NB4 (cell line): ENCODE results near the gene KIF12.

Experiments
- POLR2A ChIP-seq: IDR thresholded peaks from 2 replicates; pipeline ENCODE4 v1.6.1; 2011; ENCODE audit warnings: mild to moderate bottlenecking; ENCODE audit not compliant: insufficient read length; ENCODE audit errors: extremely low read depth
- TF ChIP-seq, protein P1 (sequence below): IDR thresholded peaks from one replicate; pipeline ENCODE4 v1.5.1; 2012; ENCODE audit warnings: low read depth, low read length
- TF ChIP-seq, protein P2 (sequence below): IDR thresholded peaks from 2 replicates; pipeline ENCODE4 v1.6.1; 2011; ENCODE audit warnings: low read depth, low read length

DNA sequence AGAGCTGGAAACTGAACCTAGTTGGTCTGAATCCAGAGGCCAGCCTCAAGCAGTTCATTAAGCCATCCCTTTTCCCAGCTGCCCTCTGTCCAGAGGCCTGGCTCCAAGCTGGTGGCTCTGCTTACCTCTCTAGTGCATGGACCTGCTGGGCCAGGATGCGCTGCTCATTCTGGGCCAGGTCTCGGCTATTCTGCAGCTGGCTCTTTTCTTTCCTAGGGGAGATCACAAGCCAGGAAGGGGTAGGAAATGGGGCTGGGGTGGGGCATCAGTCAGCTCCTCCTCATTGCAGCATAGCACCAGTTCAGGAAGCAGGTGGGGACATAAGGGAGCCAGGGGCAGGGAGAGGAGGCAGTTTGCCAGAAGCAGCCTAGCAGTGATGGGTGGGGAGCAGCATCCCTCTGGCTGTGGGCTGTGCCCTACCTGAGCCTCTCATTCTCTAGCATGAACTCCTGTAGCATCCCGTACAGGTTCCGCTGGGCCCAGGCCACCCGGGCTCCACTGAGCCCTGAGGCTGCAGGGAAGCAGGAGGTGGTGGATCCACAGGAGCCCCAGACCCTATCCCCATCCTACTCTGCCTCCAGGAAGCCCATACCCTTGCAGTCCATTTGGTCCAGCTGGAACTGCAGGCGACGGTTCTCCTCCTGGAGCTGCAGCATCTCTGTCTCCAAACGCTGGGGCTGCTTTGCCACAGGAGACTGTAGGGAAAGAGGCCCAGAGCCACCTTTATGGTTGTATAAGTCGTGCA lies 5.2 kb downstream of the KIF12 start:
- no peak for TF ChIP-seq POLR2A
- TF ChIP-seq, protein P1, sequence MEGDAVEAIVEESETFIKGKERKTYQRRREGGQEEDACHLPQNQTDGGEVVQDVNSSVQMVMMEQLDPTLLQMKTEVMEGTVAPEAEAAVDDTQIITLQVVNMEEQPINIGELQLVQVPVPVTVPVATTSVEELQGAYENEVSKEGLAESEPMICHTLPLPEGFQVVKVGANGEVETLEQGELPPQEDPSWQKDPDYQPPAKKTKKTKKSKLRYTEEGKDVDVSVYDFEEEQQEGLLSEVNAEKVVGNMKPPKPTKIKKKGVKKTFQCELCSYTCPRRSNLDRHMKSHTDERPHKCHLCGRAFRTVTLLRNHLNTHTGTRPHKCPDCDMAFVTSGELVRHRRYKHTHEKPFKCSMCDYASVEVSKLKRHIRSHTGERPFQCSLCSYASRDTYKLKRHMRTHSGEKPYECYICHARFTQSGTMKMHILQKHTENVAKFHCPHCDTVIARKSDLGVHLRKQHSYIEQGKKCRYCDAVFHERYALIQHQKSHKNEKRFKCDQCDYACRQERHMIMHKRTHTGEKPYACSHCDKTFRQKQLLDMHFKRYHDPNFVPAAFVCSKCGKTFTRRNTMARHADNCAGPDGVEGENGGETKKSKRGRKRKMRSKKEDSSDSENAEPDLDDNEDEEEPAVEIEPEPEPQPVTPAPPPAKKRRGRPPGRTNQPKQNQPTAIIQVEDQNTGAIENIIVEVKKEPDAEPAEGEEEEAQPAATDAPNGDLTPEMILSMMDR, result no peak
- TF ChIP-seq, protein P2, sequence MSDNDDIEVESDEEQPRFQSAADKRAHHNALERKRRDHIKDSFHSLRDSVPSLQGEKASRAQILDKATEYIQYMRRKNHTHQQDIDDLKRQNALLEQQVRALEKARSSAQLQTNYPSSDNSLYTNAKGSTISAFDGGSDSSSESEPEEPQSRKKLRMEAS, result no peak
